Measurements from ENCODE around the gene EXD2. TPM values are rescaled to one million over a fixed set of nuclear protein-coding genes. Genes with fewer than 3 reads are reported as not detected.

The EXD2 gene, protein sequence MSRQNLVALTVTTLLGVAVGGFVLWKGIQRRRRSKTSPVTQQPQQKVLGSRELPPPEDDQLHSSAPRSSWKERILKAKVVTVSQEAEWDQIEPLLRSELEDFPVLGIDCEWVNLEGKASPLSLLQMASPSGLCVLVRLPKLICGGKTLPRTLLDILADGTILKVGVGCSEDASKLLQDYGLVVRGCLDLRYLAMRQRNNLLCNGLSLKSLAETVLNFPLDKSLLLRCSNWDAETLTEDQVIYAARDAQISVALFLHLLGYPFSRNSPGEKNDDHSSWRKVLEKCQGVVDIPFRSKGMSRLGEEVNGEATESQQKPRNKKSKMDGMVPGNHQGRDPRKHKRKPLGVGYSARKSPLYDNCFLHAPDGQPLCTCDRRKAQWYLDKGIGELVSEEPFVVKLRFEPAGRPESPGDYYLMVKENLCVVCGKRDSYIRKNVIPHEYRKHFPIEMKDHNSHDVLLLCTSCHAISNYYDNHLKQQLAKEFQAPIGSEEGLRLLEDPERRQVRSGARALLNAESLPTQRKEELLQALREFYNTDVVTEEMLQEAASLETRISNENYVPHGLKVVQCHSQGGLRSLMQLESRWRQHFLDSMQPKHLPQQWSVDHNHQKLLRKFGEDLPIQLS
- total RNA-seq: 22.7 and 23.1 TPM in 2 replicates

DNA sequence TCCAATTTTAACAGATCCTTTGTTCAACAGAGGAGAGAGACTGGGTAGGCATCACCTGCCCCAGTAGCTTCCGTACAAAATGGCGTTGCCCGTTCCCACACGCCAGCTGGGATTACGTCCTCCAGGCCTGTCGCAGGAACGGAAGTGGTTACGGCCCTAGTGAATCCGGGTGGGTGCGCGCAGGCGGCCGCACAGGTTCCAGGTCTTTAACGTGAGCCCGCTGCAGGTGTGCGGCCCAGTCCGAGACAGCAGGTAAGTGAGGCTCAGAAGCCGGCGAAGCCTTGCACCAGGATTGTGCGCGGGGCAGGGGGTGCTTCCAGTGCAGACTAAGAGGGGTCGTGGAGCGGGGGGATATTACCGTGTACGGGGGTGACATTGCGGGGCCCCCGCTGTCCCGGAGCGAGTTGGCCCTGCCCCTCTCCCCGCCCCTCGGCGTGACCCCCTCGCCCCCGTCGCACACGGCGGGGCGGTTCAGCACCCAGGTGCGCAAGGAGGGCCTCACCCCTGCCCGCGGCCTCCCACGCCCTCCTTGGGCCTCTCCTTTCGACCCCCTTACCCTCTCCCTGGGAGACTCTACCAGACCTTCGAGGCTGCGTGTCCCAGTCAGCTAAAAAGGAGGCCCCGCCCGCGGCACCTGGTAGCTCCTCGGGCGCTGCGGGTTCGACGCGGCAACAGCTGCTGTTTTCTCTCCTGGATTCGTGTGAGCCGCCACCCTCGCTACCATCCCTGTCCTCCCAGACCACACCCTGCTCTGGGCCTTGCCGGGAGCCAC lies at the start of gene EXD2:
TSS of gene EXD2 (plus strand) at position 159 of the 772 bp plus-strand sequence. CDS start 17,973 bp downstream, outside the sequence.

DNA sequence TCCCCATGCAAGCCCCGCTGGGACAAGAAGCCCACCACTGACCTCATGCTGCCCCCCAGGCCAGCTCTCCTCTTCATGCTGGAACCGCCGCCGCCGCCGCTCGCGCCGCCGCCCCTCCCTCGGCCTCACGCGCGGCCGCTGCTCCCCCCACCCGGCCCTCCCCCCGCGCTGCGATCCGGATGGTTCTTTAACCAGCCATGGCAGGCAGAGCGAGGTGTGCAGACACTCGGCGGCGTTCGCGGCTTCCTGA lies 38.5 kb upstream of the EXD2 start, which contains the start of gene DCAF5:
TSS of gene DCAF5 (minus strand) at position 218 of the 250 bp plus-strand sequence. CDS start at position 77, 141 bp downstream.

DNA sequence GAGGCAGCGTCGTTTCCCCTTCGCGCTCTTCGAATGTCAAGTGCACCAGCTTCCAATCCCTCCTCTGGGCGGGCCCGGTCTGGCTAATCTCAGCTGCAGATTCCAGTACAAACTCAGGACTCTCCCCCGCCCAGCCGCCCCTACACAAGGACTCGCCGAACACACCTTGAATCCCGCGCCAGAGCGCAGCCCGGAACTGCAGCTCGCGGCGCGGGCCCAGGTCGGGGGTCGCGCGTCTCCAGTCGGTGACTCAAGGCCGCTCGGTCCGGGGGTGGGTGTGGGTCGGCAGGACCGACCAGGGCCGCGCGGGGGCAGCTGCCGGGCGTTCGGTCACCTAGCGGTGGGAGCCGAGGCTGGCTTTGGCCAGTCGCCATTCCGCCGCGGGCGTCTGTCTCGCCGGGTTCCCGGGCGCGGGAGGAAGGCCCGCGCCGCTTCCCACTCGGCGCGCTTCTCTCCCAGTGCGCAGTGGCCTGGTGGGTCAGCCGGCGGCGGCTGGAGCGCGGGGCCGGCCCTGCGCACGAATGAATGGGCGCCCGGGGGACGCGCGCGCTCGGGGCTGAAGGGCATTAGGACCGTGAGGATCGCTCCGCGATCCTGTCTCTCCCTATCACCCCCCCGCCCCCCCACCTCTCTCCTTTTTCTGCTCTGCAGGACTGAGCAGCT lies 68.4 kb downstream of the EXD2 start, which contains the start of gene GALNT16:
TSS of gene GALNT16 (plus strand) at position 632 of the 663 bp plus-strand sequence. CDS start 133 bp downstream, outside the sequence.

Other genes starting within 250 kb of the EXD2 start
- 360 and 441 TPM in 2 replicates for gene ACTN1, start 212.2 kb upstream of the EXD2 start, total RNA-seq
- gene DCAF5, start 38.4 kb upstream of the EXD2 start, total RNA-seq: 14.6 and 17.4 TPM in 2 replicates
- gene GALNT16, start 68.7 kb downstream of the EXD2 start, total RNA-seq: 0.22 and 1.1 TPM in 2 replicates
- 150 and 180 TPM in 2 replicates for gene ERH, start 206.8 kb downstream of the EXD2 start, total RNA-seq
- gene SLC39A9, start 207.2 kb downstream of the EXD2 start, total RNA-seq: 109 and 117 TPM in 2 replicates

Data from uterine smooth muscle cell (primary cell).